Dermis microvascular lymphatic vessel endothelial cell (primary cell): ENCODE results near the gene OR4B1. TPM values are rescaled to one million over a fixed set of nuclear protein-coding genes. Genes with fewer than 3 reads are reported as not detected.

Source experiments
- DNase-seq, 2 donors: peaks; one replicate each; pipeline versions ENCODE4 v3.0.0 to v3.0.0-alpha.2; 2010; ENCODE audit warnings: low read depth in 2 of 2
- total RNA-seq: library from RNA; depleted of rRNA; stranded (reverse); fragments of >200 nt; gene quantifications from 2 replicates; pipeline ENCODE4 v1.2.1, GENCODE V29; 2014

OR4B1 gene
- total RNA-seq, 1 donor from 2014 or later = not detected

DNA sequence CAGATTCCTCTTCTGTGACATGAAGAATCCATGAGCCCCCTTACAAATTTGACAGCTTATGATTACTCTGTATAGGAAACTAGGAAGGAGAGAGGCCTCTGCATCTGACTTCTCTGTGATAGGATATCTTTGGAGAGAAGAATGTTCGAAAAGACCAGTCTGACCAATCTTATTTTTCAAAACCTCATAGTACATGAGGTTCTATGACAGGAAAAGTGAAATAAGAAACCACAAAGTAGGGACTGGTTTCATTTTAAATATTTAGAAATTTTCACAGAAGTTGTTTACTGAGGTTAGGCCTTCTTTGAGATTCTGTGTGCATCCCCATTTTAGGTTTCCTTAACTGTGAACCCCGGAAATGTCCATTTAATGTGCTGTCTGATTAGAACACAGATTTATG is 45.0 kb downstream of the OR4B1 start:
- DNase-seq = no peak

- no peak for DNase-seq
Observed at GRCh38 chr11:48263423-48263911, 46.9 kb downstream of the OR4B1 start, which contains the start of gene OR4X1. Gene OR4X1, plus strand, starts transcription at chr11:48263861. Its CDS starts 0 bp downstream, at chr11:48263861.

Other genes starting within 250 kb of the OR4B1 start
- gene PTPRJ, start 236.3 kb upstream of the OR4B1 start, total RNA-seq = 0.25 and 0.26 TPM in 2 replicates
- not detected in 2 replicates for gene OR4X2, start 28.3 kb downstream of the OR4B1 start, total RNA-seq
- not detected in 2 replicates for gene OR4X1, start 47.1 kb downstream of the OR4B1 start, total RNA-seq
- gene OR4S1, start 89.4 kb downstream of the OR4B1 start, total RNA-seq = not detected in 2 replicates
- gene OR4C3, start 108.1 kb downstream of the OR4B1 start, total RNA-seq = not detected in 2 replicates
- gene OR4C5, start 149.7 kb downstream of the OR4B1 start, total RNA-seq = not detected in 2 replicates